NCI-H146 treated with DMSO at 0.1 percent for 48 hours (cell line): ENCODE results near the gene PRR5L.

Source experiments
- DNase-seq: peaks from one replicate; lab custom pipeline; 2025; ENCODE audit not compliant: unreplicated experiment; lab: John Stamatoyannopoulos, UW

The PRR5L gene

DNA sequence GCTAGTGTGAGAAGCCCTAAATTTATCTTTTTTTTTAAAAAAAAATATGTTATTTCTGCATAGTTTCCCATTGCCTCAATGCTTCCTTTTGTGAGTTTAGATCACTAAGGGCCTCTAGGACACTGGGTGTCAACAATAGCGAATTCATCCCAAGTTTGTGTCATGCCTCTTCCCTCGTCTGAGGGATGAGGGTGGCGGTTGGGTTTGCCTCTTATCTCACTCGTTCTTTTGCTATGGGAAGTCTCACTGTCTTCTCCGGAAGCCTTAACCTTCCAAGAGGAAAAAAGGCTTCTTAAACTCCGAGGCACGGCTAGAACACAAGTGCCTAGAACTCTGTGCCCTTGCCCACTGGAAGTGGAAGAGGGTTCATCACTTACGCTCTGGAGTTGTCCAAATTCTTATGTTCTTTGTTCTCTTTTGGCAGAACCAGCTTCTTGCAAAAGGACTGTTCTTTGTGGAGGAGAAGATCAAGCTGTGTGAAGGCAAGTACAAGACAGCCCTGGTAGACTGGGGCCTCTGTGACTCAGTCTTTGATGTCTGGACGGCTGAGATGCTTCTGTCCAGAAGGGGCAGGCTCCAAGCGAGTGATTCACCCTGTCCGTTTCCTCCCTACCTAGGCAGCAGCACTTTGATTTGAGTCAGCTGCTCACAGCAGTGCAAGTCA is 135.5 kb downstream of the PRR5L start:
- no peak for DNase-seq

GRCh38 chr11:36432093-36432469 is 136.0 kb downstream of the PRR5L start:
- DNase-seq: no peak

DNA sequence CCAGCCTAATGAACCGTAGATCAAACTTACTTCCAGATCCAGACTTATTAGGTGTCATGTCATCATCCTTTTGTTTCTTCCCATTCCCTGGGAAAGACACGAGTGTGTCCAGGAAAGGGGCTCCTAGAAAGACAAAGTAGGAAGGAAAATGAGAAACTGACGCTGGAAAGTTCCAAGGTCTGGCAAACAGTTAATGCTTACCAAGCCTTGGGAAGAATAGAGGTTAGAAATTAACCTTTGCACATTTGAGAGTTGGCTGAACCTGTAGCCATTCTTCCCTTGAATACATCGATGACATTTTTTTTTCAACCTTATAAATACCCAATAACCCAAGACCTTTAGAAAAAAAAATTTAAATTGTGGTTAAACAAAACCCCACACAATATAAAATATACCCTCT is 136.7 kb downstream of the PRR5L start:
- DNase-seq: no peak

DNA sequence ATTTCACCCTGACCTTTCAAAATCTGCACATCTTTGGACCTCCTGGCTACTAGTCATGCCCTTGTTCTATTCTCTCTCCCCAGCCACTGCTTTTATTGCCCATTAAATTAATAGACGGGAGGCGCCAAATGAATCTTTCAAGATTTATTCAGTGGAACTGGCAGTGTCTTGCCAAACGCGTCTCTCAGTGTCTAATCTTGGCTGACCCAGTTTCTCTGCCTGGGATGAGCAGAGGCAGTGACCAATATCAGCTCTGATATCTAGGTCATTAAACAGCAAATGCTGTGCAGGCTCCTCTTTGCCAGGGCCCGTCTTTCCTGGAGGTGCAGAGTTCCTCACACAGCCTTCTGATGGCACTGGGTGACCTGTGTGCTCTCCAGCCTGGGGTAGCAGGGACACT is 140.0 kb downstream of the PRR5L start:
- DNase-seq: no peak

- DNase-seq: no peak
These were observed 140.5 kb downstream of the PRR5L start for GRCh38 chr11:36436589-36436988.

- DNase-seq: no peak
These were observed 141.3 kb downstream of the PRR5L start for GRCh38 chr11:36437413-36437812.

GRCh38 chr11:36438126-36438525 is 142.0 kb downstream of the PRR5L start:
- no peak for DNase-seq

- DNase-seq: no peak
These were observed 145.6 kb downstream of the PRR5L start for GRCh38 chr11:36441610-36442208.

- no peak for DNase-seq
These were observed 147.6 kb downstream of the PRR5L start for GRCh38 chr11:36443661-36444060.

- DNase-seq: no peak
These were observed 150.0 kb downstream of the PRR5L start for GRCh38 chr11:36446135-36446534.

- DNase-seq: no peak
These were observed 151.4 kb downstream of the PRR5L start for GRCh38 chr11:36447514-36447913.

GRCh38 chr11:36447947-36448346 is 151.9 kb downstream of the PRR5L start:
- peak; percentile 58 for DNase-seq

- no peak for DNase-seq
These were observed 153.5 kb downstream of the PRR5L start for GRCh38 chr11:36449561-36450096.

GRCh38 chr11:36450110-36450572 is 154.1 kb downstream of the PRR5L start:
- DNase-seq: no peak

DNA sequence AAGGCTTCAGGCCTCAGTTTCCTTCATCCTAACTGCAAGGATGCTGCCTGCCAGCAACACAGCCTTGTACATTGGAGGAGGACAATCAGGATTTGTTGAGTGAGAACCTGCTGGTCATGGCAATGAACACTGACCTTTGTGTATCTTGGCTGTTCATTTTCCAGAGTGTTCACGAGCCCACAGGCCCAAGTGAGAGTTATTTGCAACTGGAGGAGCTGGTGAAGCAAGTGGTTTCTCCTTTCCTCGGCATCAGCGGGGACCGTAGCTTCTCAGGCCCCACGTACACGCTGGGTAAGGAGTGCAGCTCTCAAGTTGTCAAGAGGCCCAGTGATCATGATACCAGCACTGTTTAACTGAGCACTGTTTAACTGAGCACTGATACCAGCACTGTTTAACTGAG is 155.0 kb downstream of the PRR5L start:
- no peak for DNase-seq

DNA sequence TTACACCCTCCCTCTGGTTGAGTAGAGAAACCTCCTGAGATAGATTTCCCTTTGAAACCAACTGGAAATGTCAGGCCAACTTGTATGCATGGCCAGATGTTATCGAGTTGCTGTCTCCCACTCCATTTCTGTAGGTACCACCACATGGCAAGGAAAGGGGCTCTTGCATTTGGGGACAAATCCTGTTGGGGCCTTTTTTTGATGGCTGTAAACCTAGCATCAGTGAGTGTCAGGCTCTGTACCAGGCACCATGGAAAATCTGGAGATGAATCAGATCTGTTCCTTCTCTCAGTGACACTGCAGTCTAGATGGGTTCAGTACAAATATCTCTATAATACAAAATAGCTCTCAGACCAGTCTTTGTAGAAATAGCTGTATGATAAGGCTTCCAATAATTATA is 155.6 kb downstream of the PRR5L start:
- DNase-seq: no peak

GRCh38 chr11:36452236-36452940 is 156.3 kb downstream of the PRR5L start:
- no peak for DNase-seq

DNA sequence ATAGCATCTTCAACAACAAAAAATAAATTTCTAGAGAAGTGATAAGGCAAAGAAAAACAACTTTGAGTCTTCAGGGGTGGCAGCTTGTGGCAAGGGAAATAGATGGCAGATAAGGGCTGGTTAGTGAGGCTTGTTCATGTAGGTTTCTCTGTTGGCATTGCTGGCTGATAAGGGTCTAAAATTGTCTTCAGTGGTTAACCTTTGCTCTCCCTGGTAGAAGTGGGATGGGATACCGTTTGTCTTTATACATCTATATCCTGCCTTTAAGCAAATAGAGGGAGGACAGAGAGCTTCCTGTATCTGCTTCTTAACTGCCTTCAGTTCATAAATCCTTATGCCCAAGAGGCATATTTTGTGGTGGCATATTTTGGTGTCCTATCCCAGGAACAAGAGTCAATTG is 156.9 kb downstream of the PRR5L start:
- no peak for DNase-seq

DNA sequence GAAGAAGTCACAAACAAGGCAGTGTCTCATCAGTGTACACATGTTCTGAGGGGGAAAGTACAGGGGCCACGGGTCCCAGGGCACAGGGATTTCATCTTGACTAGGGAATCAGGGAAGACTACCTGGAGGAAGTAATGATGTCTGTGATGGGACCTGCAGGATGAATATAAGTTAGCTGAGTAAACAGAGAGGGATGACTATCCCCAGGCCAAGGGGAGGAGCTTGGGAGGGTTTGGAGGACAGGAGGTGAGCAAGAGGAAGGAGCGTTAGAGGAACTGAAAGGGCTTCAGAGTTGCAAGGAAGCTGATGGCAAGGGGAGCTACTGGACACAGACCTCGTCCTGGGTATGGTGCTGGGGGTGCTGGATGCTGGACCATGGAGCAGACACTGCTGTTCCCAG is 157.6 kb downstream of the PRR5L start:
- DNase-seq: no peak

- DNase-seq: no peak
These were observed 158.5 kb downstream of the PRR5L start for GRCh38 chr11:36454551-36454940.

- DNase-seq: peak; percentile 35
These were observed 159.0 kb downstream of the PRR5L start for GRCh38 chr11:36454941-36455631.
